PC-3 (cell line): ENCODE results near the gene KRT2.

Experiments used
- CTCF ChIP-seq: fragments of 300-600 bp; sonication (generic); conservative IDR thresholded peaks from 2 replicates; pipeline ENCODE4 v1.5.1; 2017; ENCODE audit warnings: antibody characterized with exemption, low read depth, mild to moderate bottlenecking, low read length
- EZH2 ChIP-seq: fragments of 300-600 bp; sonication (generic); IDR thresholded peaks from one replicate; pipeline ENCODE4 v1.6.1; 2017; ENCODE audit warnings: antibody characterized with exemption, mild to moderate bottlenecking, low read length; ENCODE audit not compliant: unreplicated experiment
- EZH2phosphoT487 ChIP-seq: fragments of 300-600 bp; sonication (generic); IDR thresholded peaks from 2 replicates; pipeline ENCODE4 v1.6.1; 2018; ENCODE audit warnings: mild to moderate bottlenecking, antibody characterized with exemption, low read length, borderline replicate concordance

GRCh38 chr12:52660934-52661499, 9.0 kb upstream of the KRT2 start:
- TF ChIP-seq CTCF (no peak), EZH2 (no peak), EZH2phosphoT487 (no peak)
